ENCODE measurements around the gene SH3PXD2A. TPM values are rescaled to one million over a fixed set of nuclear protein-coding genes. Genes with fewer than 3 reads are reported as not detected.

SH3PXD2A gene
- total and polyA plus RNA-seq, 9 of the 15 experiments (the other 6 are each of a cell fraction or from before 2014, with no cell fraction given) = 0.41 to 9.3 (median 2.5) TPM

GRCh38 chr10:103729851-103730250 is 125.5 kb downstream of the SH3PXD2A start (continued):
- TF ChIP-seq BRCA1 (IDR thresholded peaks at IDR 0.05) = no peak
- no peak for TF ChIP-seq BRCA1 (CRISPR knock-in tag; IDR thresholded peaks at IDR 0.05)
- no peak for TF ChIP-seq VEZF1 (CRISPR knock-in tag; IDR thresholded peaks at IDR 0.05)
- no peak for TF ChIP-seq ZNF263 (CRISPR knock-in tag; IDR thresholded peaks at IDR 0.05; ENCODE audit: borderline replicate concordance)
- no peak for TF ChIP-seq CHD2 (IDR thresholded peaks at IDR 0.05; ENCODE audit: low read depth, low read length)

GRCh38 chr10:103727991-103728689 is 127.2 kb downstream of the SH3PXD2A start:
- Histone ChIP-seq H3K36me3 (ENCODE audit: control insufficient read depth, insufficient read depth, low read length) (no peaks in the 10 kb centered on the region), H3K4me3 (no peak overlapping the region), H3K27ac (ENCODE audit: extremely low read depth, low read depth, low read length) (no peak overlapping the region), H3K4me1 (replicated peaks in 1 of 2; ENCODE audit: control insufficient read depth in 2 of 2, insufficient read depth in 2 of 2, low read length in 2 of 2) (peaks cover 0 to 5% of the 10 kb centered on the region in 2 experiments; a peak in 1 of 5 replicates), H3K27me3 (ENCODE audit: control insufficient read depth in 2 of 2, insufficient read depth in 2 of 2, low read length in 2 of 2) (peaks cover 17 to 48% of the 10 kb centered on the region in 2 experiments), H3K9me1 (ENCODE audit: control insufficient read depth, insufficient read depth, low read length) (no peaks in the 10 kb centered on the region), H2AFZ (ENCODE audit: low read depth, low read length) (no peak overlapping the region), H4K20me1 (replicated peaks; ENCODE audit: control insufficient read depth, insufficient read depth, low read length) (no peaks in the 10 kb centered on the region), H3K9ac (ENCODE audit: insufficient read depth in 1 of 2, low read depth in 2 of 2, low read length in 2 of 2) (no peak overlapping the region), H3K9me3 (replicated peaks; ENCODE audit: control insufficient read depth, insufficient read depth, low read depth, low read length) (no peaks in the 10 kb centered on the region), H3K4me2 (ENCODE audit: insufficient read depth, low read length) (no peak overlapping the region), H3K79me2 (ENCODE audit: control insufficient read depth, insufficient read depth, low read length) (no peaks in the 10 kb centered on the region)
- no TSS peak for BruUV-seq (replicated peaks)
- ChIA-PET POLR2A (interaction anchor here (0.6 to 1.4 kb wide), 3 partner anchors 10 to 28 kb away, joined by 3 read pairs; no protein-coding TSS in a partner anchor), CTCF (ENCODE audit: low intra/inter-chr PET ratio) (no interaction called here)
- WGBS (ENCODE audit: insufficient coverage, low coverage, missing lambda C conversion rate) = 7% methylated on average over 7 of the region's 7 CpGs
- DNase-seq (ENCODE audit: extremely low read depth in 1 of 4, low spot score in 3 of 4) (no peak), FAIRE-seq (no peak), ATAC-seq (no peak)
- intact Hi-C loops (cut with micrococcal nuclease) (no loop called here), in situ Hi-C loops (cut with MboI) (no loop called here)
- TF ChIP-seq NFE2 (IDR thresholded peaks at IDR 0.05; ENCODE audit: low read depth) (no peak), MCM7 (IDR thresholded peaks at IDR 0.05) (no peak), KLF13 (tag; IDR thresholded peaks at IDR 0.05; ENCODE audit: borderline replicate concordance, low read depth) (no peak), PATZ1 (CRISPR knock-in tag; IDR thresholded peaks at IDR 0.05; ENCODE audit: borderline replicate concordance) (no peak), SMARCA5 (IDR thresholded peaks at IDR 0.05) (peak; percentile 16; the same call in 1 of the 2 replicates), BRD4 (IDR thresholded peaks at IDR 0.05) (no peak), SMC3 (conservative IDR thresholded peaks at IDR 0.05; ENCODE audit: insufficient read depth, low read depth, low read length) (no peak), ZNF239 (CRISPR knock-in tag; IDR thresholded peaks at IDR 0.05) (peak; percentile 78), BCOR (IDR thresholded peaks at IDR 0.05) (peak; percentile 45; the same call in 1 of the 2 replicates), ZFP36 (IDR thresholded peaks at IDR 0.05; ENCODE audit: low read depth, low read length, partially characterized antibody) (peak; percentile 67), ZNF280B (CRISPR knock-in tag; IDR thresholded peaks at IDR 0.05) (no peak), ARNT (IDR thresholded peaks at IDR 0.05) (no peak), PRPF4 (IDR thresholded peaks at IDR 0.05; ENCODE audit: insufficient read depth, low read depth, low read length, poor library complexity, severe bottlenecking) (no peak)

All from K562 (cell line).